Fibroblast of lung (primary cell): ENCODE results near the gene PARP3. TPM values are rescaled to one million over a fixed set of nuclear protein-coding genes. Genes with fewer than 3 reads are reported as not detected.
"Not testable (repeated sequence)": the region's sequence is repeated elsewhere in the genome, so short reads cannot be mapped to it uniquely, and the experiment has no call there.

Source experiments
- DNase-seq, 2 donors: peaks; one replicate each; pipeline versions ENCODE4 v3.0.0 to v3.0.0-alpha.2; 2010; ENCODE audit warnings: low read depth in 2 of 2
- H2AFZ ChIP-seq: 2 replicates; pipeline ENCODE4 v1.5.1; 2012; ENCODE audit warnings: low read length, control low read depth, inconsistent platforms
- H3K27ac ChIP-seq: 2 replicates; pipeline ENCODE4 v1.5.1; 2011; ENCODE audit warnings: low read length, control low read depth; ENCODE audit not compliant: insufficient read depth
- H3K27me3 ChIP-seq: 2 replicates; pipeline ENCODE4 v1.5.1; 2011; ENCODE audit warnings: mild to moderate bottlenecking, low read length; ENCODE audit not compliant: control insufficient read depth, insufficient read depth
- H3K36me3 ChIP-seq: 2 replicates; pipeline ENCODE4 v1.5.1; 2011; ENCODE audit warnings: low read length; ENCODE audit not compliant: control insufficient read depth, insufficient read depth
- H3K4me1 ChIP-seq: 2 replicates; pipeline ENCODE4 v1.5.1; 2011; ENCODE audit warnings: low read length; ENCODE audit not compliant: control insufficient read depth, insufficient read depth; ENCODE audit errors: extremely low read depth
- H3K4me2 ChIP-seq: 2 replicates; pipeline ENCODE4 v1.5.1; 2011; ENCODE audit warnings: low read length, control low read depth; ENCODE audit not compliant: insufficient read depth; ENCODE audit errors: extremely low read depth
- H3K4me3 ChIP-seq, 4 experiments: fragments of 200-600 bp in 1 of 4; sonication (generic) in 1 of 4; replicated peaks in 1 of 4; 2 replicates each; pipeline ENCODE4 v1.5.1; 2011 to 2016; ENCODE audit warnings: low read length in 4 of 4, low read depth in 3 of 4, mild to moderate bottlenecking in 3 of 4, control low read depth in 2 of 4, inconsistent platforms in 1 of 4, mixed read lengths in 1 of 4; ENCODE audit not compliant: insufficient read depth in 1 of 4; ENCODE audit errors: control extremely low read depth in 1 of 4
- H3K79me2 ChIP-seq: 2 replicates; pipeline ENCODE4 v1.5.1; 2012; ENCODE audit warnings: mild to moderate bottlenecking, low read length, inconsistent platforms; ENCODE audit not compliant: control insufficient read depth, insufficient read depth
- H3K9ac ChIP-seq: 2 replicates; pipeline ENCODE4 v1.5.1; 2011; ENCODE audit warnings: mild to moderate bottlenecking, low read length, control low read depth; ENCODE audit not compliant: insufficient read depth
- H3K9me3 ChIP-seq: 2 replicates; pipeline ENCODE4 v1.5.1; 2012; ENCODE audit warnings: low read depth, low read length; ENCODE audit not compliant: control insufficient read depth, insufficient read depth
- H4K20me1 ChIP-seq: 2 replicates; pipeline ENCODE4 v1.5.1; 2011; ENCODE audit warnings: low read length; ENCODE audit not compliant: control insufficient read depth, insufficient read depth; ENCODE audit errors: extremely low read depth
- EZH2 ChIP-seq: IDR thresholded peaks from 2 replicates; pipeline ENCODE4 v1.5.1; 2012; ENCODE audit warnings: low read length, control low read depth, mild to moderate bottlenecking; ENCODE audit errors: missing control alignments
- polyA plus RNA-seq, 2 donors: library from polyadenylated mRNA; depleted of rRNA in 1 of 2; stranded (reverse) in 1 of 2; unstranded in 1 of 2; fragments of >200 nt; gene quantifications; 2 replicates each; pipeline ENCODE4 v1.2.1, GENCODE V29; 2011 to 2012; ENCODE audit warnings: missing spikeins in 1 of 2
- total RNA-seq: library from RNA; depleted of rRNA; stranded (reverse); fragments of >200 nt; gene quantifications from 2 replicates; pipeline ENCODE4 v1.2.1, GENCODE V29; 2014
- TF ChIP-seq, protein P1 (sequence below), 2 donors: IDR thresholded peaks in 1 of 2; conservative IDR thresholded peaks in 1 of 2; 1 replicate in 1 of 2; 2 replicates in 1 of 2; pipeline ENCODE4 v1.5.1; 2011 to 2012; ENCODE audit warnings: low read length in 2 of 2, control low read depth in 1 of 2, inconsistent platforms in 1 of 2, low read depth in 1 of 2, mild to moderate bottlenecking in 1 of 2

The PARP3 gene
- total and polyA plus RNA-seq, 2 donors (not counting 1 experiment from before 2014, with no cell fraction given) = 22.8 to 44.1 TPM

DNA sequence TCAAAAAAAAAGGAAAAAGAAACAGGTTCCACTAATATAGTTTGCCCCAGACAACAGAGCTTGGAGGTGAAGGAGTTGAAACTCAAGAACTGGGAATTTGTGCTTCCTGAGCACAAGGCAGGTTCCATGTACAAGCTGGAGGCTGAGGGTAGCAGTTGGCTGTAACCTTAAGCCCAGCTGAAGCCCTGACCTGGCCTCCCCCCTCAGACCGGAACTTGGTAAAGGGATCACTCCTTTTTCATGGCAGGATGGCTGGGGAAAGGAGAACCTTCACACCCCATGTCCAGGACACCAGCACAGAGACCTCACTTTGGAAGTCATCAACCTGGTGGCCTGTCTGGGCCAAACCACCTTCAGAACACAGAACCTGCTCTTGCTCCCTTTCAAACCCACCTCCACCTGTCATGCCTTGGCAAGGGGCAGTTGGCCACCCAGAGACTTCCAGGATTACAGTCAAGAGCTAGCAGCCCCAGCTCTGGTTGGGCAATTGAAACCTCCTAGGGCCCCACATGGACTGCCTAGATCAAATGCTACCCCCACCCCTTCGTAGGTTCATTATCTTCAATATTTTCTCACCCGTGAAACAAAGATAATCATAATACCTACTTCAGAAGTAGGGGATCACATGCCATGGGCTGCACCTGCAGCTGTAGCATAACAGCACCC, 50.0 kb downstream of the PARP3 start:
- Histone ChIP-seq H2AFZ (no peak overlapping the region), H3K9ac (no peak overlapping the region), H3K9me3 (no peaks in the 10 kb centered on the region), H3K4me2 (no peak overlapping the region), H3K36me3 (peaks cover 18% of the 10 kb centered on the region), H3K79me2 (peaks cover 28% of the 10 kb centered on the region), H3K4me1 (peaks cover 16% of the 10 kb centered on the region), H3K27ac (no peak overlapping the region), H3K4me3 (no peak overlapping the region), H4K20me1 (no peaks in the 10 kb centered on the region), H3K27me3 (no peaks in the 10 kb centered on the region)
- DNase-seq = no peak
- no peak for TF ChIP-seq EZH2
- TF ChIP-seq, protein P1, sequence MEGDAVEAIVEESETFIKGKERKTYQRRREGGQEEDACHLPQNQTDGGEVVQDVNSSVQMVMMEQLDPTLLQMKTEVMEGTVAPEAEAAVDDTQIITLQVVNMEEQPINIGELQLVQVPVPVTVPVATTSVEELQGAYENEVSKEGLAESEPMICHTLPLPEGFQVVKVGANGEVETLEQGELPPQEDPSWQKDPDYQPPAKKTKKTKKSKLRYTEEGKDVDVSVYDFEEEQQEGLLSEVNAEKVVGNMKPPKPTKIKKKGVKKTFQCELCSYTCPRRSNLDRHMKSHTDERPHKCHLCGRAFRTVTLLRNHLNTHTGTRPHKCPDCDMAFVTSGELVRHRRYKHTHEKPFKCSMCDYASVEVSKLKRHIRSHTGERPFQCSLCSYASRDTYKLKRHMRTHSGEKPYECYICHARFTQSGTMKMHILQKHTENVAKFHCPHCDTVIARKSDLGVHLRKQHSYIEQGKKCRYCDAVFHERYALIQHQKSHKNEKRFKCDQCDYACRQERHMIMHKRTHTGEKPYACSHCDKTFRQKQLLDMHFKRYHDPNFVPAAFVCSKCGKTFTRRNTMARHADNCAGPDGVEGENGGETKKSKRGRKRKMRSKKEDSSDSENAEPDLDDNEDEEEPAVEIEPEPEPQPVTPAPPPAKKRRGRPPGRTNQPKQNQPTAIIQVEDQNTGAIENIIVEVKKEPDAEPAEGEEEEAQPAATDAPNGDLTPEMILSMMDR (conservative IDR thresholded peaks at IDR 0.05 in 1 of 2, IDR thresholded peaks at IDR 0.05 in 1 of 2; ENCODE audit: low read depth in 1 of 2, low read length in 2 of 2) = no peak

DNA sequence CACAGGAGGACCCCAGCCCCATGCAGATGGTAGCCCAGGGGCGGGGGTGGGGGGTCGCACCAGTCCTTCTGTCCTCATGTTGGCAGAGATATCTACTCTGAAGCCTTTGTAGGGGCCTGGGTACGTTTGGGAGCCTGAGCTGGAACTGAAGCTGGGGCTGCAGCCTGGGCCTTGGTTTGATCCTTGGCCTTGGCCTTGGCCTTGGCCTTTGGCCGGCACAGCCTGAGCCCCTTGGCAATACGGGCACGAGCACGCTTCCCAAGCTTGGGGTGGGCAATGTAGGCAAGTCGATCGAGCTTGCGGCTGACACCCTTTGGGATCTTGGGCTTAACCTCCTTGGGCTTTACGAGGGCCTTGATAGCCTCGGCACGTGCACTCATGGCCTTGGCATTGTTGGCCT, 51.5 kb downstream of the PARP3 start:
- H2AFZ ChIP-seq, H4K20me1 ChIP-seq, H3K4me2 ChIP-seq, H3K27me3 ChIP-seq, H3K9ac ChIP-seq, H3K4me3 ChIP-seq, DNase-seq, H3K9me3 ChIP-seq, H3K27ac ChIP-seq: not testable (repeated sequence)
- peaks cover 28% of the 10 kb centered on the region for H3K79me2 ChIP-seq
- H3K4me1 ChIP-seq = peaks cover 16% of the 10 kb centered on the region
- H3K36me3 ChIP-seq = peaks cover 18% of the 10 kb centered on the region

DNA sequence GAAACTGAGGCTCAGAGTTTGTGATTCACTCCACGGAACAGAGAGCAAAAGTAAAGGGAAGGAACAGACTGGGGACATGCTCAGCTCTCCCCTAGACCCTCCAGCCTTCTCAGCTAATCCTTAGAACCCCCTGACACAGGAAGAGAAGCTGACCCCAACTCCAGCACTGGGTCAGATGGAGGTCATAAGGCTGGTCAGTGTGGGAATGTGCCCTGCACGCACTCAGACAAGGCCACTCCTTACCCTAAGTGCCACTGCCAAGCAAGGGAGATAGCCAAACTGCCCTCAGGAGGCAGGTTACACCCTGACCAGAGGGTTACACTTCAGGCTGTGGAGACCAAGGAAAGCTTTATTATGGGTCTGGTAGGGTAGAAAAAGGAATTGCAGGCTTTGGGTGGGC, 52.4 kb downstream of the PARP3 start:
- Histone ChIP-seq H3K4me1 (peaks cover 14% of the 10 kb centered on the region), H3K79me2 (peaks cover 28% of the 10 kb centered on the region), H3K9me3 (no peaks in the 10 kb centered on the region), H2AFZ (no peak overlapping the region), H4K20me1 (no peaks in the 10 kb centered on the region), H3K4me3 (peak overlapping the region; percentile 96 to 100 (median 99)), H3K9ac (peak overlapping the region; percentile 91), H3K27me3 (no peaks in the 10 kb centered on the region), H3K36me3 (peaks cover 16% of the 10 kb centered on the region), H3K4me2 (peak overlapping the region; percentile 96), H3K27ac (peak overlapping the region; percentile 93)
- no peak for DNase-seq
- no peak for TF ChIP-seq EZH2
- TF ChIP-seq, protein P1 (conservative IDR thresholded peaks at IDR 0.05 in 1 of 2, IDR thresholded peaks at IDR 0.05 in 1 of 2; ENCODE audit: low read depth in 1 of 2, low read length in 2 of 2) = no peak
